HG03469 (cell line): Measurements from ENCODE around the gene B3GALT5.

Source experiments
- ATAC-seq: cut with Tn5 transposase; IDR thresholded peaks from one replicate; pipeline ENCODE4 v1.9.1; 2021; ENCODE audit warnings: mild to moderate bottlenecking, moderate library complexity, moderate number of reproducible peaks; ENCODE audit not compliant: unreplicated experiment

The B3GALT5 gene

DNA sequence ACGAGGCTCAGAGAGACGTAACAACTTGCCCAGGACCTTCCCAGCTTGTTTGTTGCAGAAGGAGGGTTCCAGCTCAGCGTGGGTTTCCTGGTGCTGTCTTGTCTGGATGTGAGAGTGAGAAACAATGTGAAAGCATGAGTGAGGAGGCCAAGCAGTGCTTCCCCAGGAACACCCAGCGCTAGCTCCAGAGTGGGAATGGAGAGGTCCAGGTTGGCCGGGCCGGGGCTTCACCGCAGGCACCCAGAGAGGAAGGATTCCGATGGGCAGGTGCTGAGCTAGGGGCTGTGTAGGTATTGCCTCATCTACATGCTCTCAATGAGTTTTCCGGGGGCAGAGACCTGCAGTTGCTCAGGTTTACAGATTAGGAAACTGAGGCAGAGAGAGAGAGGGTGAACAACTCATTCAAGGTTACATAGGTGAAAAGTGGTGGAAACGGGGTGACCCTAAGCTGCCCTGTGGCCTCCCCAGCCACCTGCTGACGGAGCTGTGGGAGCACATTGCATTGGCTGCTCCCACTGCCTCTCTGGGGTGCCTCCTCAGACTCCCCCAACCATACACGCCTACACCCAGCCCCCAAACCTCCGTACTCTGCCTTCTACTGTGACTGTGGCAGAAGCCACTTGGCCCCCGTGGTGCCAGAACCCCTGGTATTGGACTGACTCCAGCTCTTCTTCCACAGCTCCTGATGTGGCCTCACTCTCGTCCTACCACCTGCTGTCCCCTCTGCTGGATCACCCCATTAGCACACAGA is 51.2 kb downstream of the B3GALT5 start:
- no peak for ATAC-seq

DNA sequence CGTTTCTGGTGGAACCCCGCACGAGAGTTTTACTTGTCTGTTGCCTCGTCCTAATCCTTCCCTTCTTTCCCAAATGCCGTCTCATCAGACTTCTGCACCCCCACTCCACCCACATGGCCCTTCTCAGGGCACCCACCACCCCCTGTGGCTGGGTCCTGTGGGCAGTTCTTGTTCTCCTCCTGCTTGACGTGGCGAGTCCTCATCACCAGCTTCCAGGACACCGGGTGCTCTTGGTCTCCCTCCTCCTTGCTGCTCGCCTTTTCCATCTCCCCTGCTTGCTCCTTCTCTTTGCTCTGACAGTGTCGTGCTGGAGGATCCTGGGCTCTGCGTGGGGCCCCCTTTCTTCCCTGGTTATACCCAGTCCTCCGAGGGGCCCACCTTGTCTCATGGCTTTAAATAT is 51.8 kb downstream of the B3GALT5 start:
- ATAC-seq = no peak

DNA sequence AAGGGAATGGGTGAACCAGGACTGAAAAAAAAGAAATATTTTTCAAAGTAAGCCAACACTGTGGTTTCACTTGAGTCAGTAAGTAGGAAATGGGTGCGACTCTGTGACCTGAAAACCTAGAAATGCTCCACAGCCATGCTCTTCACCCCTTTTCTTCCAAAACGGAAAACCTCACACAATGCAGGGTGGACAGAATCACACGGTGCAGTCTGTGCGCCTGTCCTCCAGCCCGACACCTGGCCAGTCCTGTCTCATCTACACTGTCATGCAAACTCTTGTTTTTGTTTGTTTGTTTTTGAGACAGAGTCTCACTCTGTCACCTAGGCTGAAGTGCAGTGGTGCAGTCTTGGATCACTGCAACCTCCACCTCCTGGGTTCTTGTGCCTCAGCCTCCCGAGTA is 53.3 kb downstream of the B3GALT5 start:
- no peak for ATAC-seq

DNA sequence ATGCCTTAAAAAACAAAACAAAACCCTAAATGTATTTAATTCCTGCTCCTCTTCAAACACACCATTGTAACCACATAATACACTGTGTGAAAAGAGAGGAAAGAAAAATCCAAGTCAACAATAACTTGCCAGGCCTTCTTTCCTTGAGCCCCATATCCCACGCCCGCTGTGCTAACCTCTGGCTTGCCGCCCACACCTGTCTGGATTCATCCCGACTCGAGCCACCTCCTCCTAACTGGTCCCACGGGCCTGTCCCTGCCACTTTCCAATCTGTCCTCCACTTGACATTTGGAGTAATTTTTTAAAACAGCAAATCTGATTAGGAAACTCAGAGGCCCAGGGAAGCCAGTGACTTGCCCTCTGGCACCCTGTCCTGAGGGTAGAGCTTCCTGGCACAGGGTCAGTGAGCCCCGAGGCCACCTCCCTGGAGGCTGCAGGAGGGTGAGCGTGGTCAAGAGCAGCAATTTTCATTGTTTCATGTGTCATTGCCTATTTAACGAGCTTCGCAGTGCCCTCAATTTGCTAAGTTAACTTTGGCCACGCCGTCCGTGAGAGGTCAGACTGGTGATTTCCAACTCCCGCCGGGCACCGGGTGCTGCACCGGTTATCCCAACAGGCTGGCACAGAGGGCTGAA is 54.1 kb downstream of the B3GALT5 start:
- ATAC-seq = no peak

DNA sequence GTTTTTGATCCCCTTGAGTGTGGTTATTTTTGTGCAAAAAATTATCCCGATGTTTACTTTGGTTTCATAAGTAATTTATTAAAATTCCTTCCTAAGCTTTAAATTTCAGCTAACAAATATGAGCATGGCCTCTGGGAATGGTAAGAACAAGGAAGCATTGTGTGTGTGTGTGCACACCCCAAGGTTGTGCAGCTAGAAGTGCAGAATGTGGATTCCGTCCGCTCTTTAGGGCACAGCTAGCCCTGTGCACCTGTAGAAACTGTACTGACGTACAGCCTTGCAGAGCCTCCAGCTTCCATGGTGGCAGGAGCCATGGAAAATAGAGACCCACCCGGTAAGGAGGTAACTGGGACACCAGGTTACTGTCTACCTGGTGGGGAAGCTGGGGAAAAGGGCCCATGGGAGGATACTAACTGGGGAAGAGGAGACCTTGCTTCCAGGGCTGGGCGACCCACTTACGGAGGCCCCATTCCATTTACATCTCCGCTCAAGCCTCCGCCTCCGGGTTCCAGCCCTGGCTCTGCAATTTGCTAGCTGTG is 54.7 kb downstream of the B3GALT5 start:
- no peak for ATAC-seq

DNA sequence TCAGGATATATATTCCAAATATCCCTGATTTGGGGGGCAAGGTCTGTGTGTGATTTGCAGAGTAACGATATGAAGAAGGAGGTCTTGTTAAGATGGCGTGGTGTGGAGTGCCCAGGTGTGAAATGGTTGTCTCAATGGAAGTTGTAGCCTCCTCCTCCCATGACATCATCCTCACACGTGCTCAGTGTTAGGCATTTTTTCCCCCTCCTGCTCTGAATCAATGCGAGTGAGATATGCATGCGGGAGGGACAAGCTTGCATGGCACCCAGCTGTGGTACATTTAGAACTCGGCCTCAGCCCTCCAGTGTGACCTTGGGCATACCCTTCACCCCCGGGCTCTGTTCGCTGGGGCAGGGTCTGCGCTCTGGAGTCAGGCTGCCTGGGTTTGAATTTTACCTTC is 55.6 kb downstream of the B3GALT5 start:
- no peak for ATAC-seq

DNA sequence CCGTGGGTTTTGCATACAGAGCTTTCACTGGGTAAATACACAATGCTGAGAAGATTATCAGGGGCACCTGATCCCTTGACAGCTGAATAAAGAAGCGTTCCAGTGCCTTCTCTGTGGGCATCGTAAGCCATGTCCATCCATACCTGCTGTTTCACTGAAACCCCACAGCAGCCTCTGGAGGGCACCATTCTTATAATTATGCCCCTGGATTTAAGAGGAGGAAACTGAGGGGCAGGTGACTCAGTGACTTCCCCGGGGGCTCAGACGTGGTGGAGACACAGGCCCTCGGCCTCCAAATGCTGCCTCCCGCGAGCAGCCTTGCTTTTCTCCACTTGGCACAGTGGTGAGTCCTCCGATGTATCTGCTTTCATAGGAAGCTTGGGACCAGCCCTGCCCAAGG is 56.7 kb downstream of the B3GALT5 start:
- no peak for ATAC-seq

DNA sequence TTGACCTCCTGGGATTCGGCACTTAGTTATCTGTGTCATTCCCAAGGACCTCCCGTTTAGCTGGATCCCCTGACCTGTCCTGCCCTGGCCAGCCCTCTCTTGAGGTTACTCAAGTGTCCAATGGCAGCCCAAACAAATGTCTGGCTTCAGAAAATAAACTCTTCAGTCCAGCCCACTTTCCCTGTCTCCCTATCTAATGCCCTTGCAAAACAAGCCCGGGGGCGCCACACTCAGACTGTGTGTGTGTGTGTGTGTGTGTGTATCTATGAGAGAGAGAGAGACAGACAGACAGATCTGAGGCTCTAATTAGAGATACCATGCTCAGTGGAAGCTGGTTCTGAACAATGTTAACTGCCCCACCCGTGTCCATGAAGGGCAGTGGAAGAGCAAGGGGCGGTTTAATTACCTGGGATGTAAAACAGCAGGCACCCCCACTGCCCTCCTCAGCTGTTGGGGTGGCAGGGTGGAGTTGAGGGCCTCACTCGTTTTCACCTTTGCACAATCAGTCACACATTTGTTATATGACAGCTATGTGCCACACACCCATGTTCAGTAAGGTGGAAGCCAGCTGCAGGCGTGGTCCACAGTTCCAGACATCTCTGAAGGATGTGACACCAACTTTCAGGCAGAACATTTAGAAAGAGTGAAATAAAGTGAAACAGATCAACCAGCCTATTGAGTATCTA is 57.4 kb downstream of the B3GALT5 start:
- no peak for ATAC-seq

DNA sequence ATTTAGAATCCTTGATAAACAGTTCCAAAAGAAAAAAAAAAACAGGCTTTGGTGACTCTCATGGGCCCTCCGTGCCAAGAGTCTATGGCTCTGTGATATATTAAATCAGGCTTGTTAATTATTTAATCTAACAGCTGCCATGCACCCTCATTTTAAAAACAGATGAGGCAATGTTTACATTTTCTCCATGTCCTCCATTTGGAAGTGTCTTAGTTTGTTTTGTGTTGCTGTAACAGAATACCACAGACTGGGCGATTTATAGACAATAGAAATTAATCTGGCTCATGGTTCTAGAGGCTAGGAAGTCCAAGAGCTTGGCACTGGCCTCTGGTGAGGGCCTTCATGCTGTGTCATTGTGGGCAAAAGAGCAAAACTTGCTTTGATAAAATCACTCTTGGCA is 58.0 kb downstream of the B3GALT5 start:
- ATAC-seq = no peak

DNA sequence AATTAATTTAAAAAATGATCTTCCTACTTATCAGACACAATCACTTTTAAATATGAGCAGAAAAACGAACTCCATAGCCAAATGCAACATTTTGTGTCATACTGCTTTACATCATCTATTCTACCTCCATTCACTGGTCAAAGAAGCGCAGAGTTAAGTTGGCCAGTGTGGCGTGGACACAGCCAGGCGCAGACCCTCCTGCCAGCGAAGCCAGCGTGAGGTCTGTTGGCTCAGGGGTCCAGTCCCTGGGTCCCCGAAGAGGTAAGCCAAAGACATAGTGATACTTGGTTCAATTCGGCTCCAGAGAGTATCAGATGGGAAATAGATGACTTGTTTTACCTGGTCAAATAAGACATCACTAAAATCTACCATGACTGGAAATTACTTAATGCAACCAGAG is 59.2 kb downstream of the B3GALT5 start:
- ATAC-seq = no peak

DNA sequence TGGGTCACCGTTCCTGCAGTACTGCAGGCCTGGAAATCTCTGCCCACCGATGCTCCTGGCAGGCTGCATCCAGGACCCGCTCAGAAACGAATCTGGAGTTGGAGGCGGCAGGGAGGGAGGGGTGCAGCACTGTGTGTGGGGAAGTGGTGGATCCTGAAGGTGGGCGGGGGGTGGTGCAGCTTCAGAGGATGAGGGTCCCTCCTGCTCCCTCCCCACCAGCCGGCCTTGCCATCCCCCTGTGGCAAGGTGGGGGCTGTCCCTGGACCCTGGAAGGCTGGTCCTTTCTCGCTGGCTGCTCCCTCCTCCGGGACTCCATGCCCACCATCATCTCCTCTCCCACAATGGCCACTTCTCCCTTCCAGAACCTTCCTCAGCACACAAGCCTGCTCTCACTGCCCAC is 60.4 kb downstream of the B3GALT5 start:
- ATAC-seq = no peak

DNA sequence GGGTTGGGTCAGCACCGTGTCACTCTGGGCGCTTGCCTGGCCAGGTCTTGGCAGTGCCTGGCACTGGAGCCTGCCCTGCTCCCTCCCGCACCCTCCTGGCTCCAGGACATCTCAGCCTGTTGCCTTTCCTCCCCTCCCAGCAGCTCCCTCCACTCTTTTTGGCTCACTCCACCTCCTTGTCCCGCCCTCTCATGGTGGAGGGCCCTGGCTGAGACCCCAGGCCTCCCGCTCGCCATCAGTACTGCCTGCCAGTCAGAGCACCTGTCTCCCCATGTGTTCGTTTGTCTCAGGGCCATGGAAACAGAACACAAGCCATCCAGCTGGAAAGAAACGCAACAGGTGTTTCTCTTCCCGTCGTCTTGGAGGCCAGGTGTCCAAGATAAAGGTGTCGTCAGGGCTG is 61.0 kb downstream of the B3GALT5 start:
- ATAC-seq = no peak

DNA sequence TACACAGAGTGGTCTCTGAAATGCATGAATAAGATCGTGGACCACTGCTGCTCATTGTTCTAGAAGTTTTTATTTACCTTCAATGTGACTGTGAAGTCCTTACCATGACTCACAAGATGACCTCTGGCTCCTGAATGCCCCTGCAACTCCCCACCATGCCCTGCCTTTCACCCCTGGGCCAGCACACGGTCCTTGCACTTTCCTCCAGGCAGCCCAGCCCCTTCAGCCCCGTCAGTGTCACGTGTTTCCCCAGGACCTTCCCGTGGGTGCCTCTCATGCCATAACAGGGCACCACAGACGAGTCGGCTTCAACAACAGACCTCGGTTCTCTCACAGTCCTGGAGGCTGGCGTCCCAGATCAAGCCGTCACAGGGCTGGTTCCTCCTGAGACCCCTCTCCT is 62.1 kb downstream of the B3GALT5 start:
- no peak for ATAC-seq

DNA sequence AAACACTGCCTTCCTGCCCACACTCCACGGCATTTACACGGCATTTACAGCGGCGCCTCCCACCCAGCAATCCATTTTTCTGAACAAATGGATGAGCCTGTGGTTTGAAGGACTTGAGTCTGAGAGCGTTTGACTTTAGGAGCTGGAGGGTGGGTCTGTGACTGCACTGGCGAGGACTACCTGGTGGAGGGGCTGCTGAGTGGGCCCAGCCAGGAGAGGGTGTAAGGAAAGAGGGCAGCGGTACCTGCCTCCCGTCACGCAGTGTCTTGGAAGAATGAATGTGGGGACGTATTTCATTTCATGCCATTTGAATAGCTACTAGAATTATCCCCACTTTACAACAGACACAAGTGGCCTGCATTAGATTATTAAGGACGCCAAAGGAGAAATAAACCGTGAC is 62.9 kb downstream of the B3GALT5 start:
- ATAC-seq = no peak

DNA sequence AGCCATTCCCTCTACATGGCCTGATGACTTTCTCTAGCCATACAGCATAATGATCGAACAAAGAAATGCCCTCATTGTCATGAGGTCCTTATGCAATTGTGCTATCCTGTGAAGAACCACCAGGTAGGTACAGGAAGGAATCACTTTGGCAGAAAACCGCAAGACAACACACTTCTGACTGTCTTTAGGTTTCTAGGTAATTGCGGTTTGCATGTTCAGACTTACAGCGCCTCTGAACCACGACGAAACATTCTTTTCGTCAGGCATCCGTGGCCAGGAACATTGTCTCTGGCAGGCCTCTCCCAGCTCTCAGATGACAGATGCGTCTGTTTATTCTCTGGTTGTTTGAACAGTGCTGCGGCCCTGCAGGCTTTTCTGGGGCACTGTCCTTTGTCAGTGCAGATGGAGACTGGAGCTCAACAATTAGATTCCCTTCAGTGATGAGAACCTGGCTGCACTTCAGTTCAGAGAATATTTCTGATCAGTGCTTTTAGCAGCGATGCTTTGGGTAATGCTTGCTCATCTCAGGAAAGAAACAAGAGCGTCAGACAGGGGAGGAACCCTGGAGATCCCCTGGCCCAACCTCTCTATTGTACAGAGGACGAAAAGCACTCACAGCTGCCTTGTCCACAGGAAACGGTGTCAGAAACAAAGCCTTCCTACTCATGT is 63.4 kb downstream of the B3GALT5 start:
- ATAC-seq = no peak

DNA sequence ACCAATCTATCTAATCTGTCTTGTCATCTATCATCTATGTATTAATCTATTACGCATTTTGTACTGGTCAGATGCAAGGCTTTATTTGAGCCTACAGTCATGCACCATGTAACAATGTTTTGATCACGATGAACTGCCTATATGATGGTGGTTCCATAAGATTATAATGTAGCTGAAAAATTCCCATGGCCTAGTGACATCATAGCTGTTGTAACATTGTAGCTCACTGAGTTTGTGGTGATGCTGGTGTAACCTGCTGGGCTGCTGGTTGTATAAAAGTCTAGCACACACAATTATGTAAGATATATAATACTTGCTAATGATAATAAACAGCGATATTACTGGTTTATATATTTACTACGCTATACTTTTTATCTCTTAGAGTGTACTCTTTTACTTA is 67.5 kb downstream of the B3GALT5 start:
- ATAC-seq = no peak

DNA sequence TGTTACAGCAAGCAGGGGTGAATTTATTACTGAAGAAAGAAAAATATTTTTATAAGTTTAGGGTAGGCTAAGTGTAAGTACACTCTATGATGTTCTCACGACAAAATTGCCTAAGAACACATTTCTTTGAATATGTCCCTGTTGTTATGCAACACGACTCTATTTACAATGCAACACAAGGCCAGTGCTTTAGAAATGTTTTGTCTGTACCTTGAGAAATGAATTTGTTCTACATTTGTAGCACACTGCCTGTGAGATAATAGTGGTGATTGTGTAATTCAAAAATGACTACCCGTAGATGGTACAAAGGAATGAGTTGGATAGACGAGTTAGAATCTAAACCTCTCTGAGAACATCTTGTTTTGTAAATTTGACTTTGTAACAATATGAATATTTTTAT is 68.5 kb downstream of the B3GALT5 start:
- ATAC-seq = no peak

DNA sequence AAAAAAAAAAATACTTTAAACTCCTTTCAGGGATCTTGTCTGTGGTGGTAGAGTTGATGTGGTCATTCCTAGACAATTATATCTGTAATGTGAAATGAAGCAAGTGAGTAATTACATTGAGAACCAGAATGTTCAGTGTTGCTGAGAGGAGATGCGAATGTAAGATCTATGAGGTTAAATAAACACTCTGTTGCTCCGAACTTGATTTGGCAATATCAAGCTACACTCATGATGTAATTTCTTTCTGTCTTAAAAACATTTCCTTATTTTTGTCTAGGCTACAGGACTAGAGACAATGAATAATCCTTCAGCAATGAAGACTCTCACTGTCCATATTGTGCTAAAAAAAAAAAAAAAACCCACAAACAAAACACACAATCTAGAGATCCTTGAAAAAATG is 69.1 kb downstream of the B3GALT5 start:
- ATAC-seq = no peak

DNA sequence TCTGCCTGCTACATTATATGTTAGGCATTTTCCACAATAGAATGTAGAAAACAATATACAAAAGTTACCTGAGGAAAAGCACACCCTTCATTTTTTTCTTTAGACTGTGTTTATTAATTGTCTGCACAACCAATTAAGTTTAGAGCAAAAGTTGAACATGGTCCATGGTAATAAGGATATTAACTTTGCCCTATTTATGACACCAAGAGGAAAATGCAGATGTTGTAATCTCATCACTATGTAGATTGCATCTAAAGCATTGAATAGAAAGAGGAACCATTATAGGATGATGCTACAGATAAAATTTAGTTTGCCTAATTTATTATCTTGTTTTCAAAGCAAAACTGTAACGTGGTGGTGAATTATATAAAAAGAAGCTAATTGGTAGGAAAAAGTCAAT is 72.5 kb downstream of the B3GALT5 start:
- no peak for ATAC-seq

DNA sequence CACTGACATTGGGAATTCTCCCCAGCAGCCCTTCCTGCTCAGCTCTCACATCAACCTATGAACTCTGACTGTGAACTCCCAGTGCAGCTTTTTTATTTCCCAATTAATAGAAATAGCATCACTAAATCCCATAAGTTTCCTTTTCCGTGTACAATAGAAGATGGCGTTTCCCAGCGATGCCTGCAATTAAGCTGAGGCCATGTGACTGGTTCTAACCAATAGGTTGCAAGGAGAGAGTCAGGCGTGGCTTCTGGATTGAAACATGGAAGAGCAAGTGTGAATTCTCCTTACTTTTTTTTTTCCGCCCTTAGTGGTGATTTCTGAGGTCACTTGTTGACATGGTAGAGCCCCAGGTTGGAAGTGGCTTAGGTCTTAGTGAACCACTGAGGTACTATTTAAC is 73.3 kb downstream of the B3GALT5 start:
- no peak for ATAC-seq

DNA sequence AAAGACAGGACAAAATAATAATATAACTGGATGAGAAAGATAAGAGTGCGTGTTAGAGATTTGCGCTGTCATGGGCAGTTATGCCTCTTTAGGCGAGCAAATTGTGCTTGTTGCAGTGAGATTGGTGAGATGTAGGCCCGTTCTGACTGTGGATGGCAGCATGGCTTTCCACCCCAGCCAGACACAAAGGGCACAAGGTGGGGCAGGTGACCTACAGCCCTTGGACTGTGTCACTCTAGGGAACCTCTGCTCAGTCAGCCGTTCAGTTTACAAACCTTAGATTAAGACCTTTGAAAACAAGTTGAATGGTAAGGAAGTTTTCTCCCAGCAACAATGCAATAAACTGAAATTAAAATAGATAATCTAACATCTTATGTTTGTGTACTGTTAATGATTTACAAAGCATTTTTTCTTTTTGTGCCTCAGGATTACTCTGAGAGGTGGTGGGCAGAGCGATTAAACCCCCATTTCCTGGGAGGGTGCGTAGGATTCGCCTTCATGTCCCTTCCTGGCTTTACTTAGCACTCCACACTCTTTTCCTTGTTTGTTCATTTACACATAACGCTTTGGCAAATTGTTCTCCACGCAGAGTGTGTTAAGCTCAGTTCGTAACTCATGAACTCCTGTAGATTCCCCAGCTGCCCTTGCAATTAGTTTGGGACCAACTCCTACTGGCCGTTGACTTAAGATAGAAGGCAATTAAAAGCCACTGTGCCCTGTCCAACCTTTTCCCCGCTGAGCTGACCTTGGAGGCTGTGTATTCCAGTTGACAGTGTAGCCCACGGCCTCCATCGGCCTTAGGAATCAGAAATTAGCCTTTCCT is 74.1 kb downstream of the B3GALT5 start:
- ATAC-seq = no peak
